OCI-LY1 (cell line): ENCODE data around the gene DOCK6.

Experiments used
- H2AFZ ChIP-seq: fragments of 200-600 bp; sonication (generic), shearing (Covaris generic); 2 replicates; pipeline ENCODE4 v1.6.0; 2014; ENCODE audit warnings: antibody characterized with exemption, mild to moderate bottlenecking, low read length
- H3F3A ChIP-seq: fragments of 200-600 bp; sonication (generic), shearing (Covaris generic); 2 replicates; pipeline ENCODE4 v1.6.0; 2014; ENCODE audit warnings: mild to moderate bottlenecking, antibody characterized with exemption, low read length, moderate library complexity; ENCODE audit not compliant: insufficient read depth
- H3K27ac ChIP-seq: fragments of 200-600 bp; sonication (generic); 2 replicates; pipeline ENCODE4 v1.5.1; 2014; ENCODE audit warnings: low read length, mixed run types, mild to moderate bottlenecking, low read depth; ENCODE audit not compliant: poor library complexity, severe bottlenecking
- H3K27me3 ChIP-seq: fragments of 200-600 bp; sonication (generic); 2 replicates; pipeline ENCODE4 v1.6.0; 2014; ENCODE audit warnings: antibody characterized with exemption, mild to moderate bottlenecking, low read length, moderate library complexity; ENCODE audit not compliant: insufficient read depth
- H3K36me3 ChIP-seq: fragments of 200-600 bp; sonication (generic); 2 replicates; pipeline ENCODE4 v1.6.1; 2014; ENCODE audit warnings: mild to moderate bottlenecking, antibody characterized with exemption, low read length, moderate library complexity, mixed read lengths; ENCODE audit not compliant: insufficient read depth
- H3K4me1 ChIP-seq: fragments of 200-600 bp; sonication (generic); 2 replicates; pipeline ENCODE4 v1.5.1; 2014; ENCODE audit warnings: mild to moderate bottlenecking, low read length, moderate library complexity; ENCODE audit not compliant: insufficient read depth, severe bottlenecking
- H3K4me2 ChIP-seq: fragments of 200-600 bp; sonication (generic), shearing (Covaris generic); 2 replicates; pipeline ENCODE4 v1.6.1; 2014; ENCODE audit warnings: low read length
- H3K4me3 ChIP-seq: fragments of 200-600 bp; sonication (generic); 2 replicates; pipeline ENCODE4 v1.5.1; 2014; ENCODE audit warnings: low read length, low read depth, mild to moderate bottlenecking, mixed read lengths; ENCODE audit not compliant: poor library complexity, severe bottlenecking
- H3K79me2 ChIP-seq: fragments of 200-600 bp; shearing (Covaris generic); 2 replicates; pipeline ENCODE4 v1.6.1; 2016; ENCODE audit warnings: mixed run types, low read length, mixed read lengths; ENCODE audit not compliant: insufficient read depth
- H3K9ac ChIP-seq: fragments of 200-600 bp; sonication (generic), shearing (Covaris generic); 2 replicates; pipeline ENCODE4 v1.6.1; 2014; ENCODE audit warnings: mild to moderate bottlenecking, low read length, mixed read lengths
- H3K9me2 ChIP-seq: fragments of 200-600 bp; sonication (generic), shearing (Covaris generic); 2 replicates; pipeline ENCODE4 v1.6.1; 2014; ENCODE audit warnings: low read depth, mild to moderate bottlenecking, low read length, mixed read lengths
- H3K9me3 ChIP-seq: fragments of 200-600 bp; shearing (Covaris generic); 2 replicates; pipeline ENCODE4 v1.6.1; 2014; ENCODE audit warnings: low read length, mixed read lengths
- H4K20me1 ChIP-seq: fragments of 200-600 bp; sonication (generic), shearing (Covaris generic); 2 replicates; pipeline ENCODE4 v1.6.0; 2016; ENCODE audit warnings: mild to moderate bottlenecking, low read length; ENCODE audit not compliant: insufficient read depth
- CTCF ChIP-seq: fragments of 200-600 bp; sonication (generic), shearing (Covaris generic); IDR thresholded peaks from 2 replicates; pipeline ENCODE4 v1.5.1; 2017; ENCODE audit warnings: mild to moderate bottlenecking, antibody characterized with exemption, low read length, moderate library complexity, mixed read lengths
- EZH2 ChIP-seq: fragments of 200-600 bp; sonication (generic), shearing (Covaris generic); IDR thresholded peaks from 2 replicates; pipeline ENCODE4 v1.8.0; 2017; ENCODE audit warnings: borderline replicate concordance, mixed run types, mild to moderate bottlenecking, antibody characterized with exemption, low read length, moderate library complexity, mixed read lengths

The DOCK6 gene

GRCh38 chr19:11296264-11296663, 33.9 kb upstream of the DOCK6 start:
- Histone ChIP-seq H3K9me2 (no peaks in the 10 kb centered on the region), H3K9me3 (no peaks in the 10 kb centered on the region), H3K9ac (no peak overlapping the region), H3K27ac (no peak overlapping the region), H3K36me3 (no peaks in the 10 kb centered on the region), H3K4me2 (no peak overlapping the region), H4K20me1 (no peaks in the 10 kb centered on the region), H2AFZ (no peak overlapping the region), H3K4me1 (peaks cover 5% of the 10 kb centered on the region), H3K27me3 (no peaks in the 10 kb centered on the region; the same call in 1 of the 2 replicates), H3K79me2 (no peaks in the 10 kb centered on the region), H3F3A (no peaks in the 10 kb centered on the region), H3K4me3 (no peak overlapping the region)
- no peak for TF ChIP-seq CTCF
- TF ChIP-seq EZH2, result no peak

GRCh38 chr19:11295665-11296245, 33.4 kb upstream of the DOCK6 start, which contains the start of gene TSPAN16:
TSS of gene TSPAN16 (plus strand) at chr19:11296160. CDS start at chr19:11296298, 138 bp downstream.
- no peak within 1 kb of the TSS for H3K4me2 ChIP-seq
- no peaks in the 10 kb centered on the region for H3K9me2 ChIP-seq
- no peaks in the 10 kb centered on the region for H3K36me3 ChIP-seq
- H4K20me1 ChIP-seq, result no peaks in the 10 kb centered on the region
- no peak for TF ChIP-seq EZH2
- TF ChIP-seq CTCF, result no peak
- no peak within 1 kb of the TSS for H3K4me3 ChIP-seq
- H2AFZ ChIP-seq, result no peak within 1 kb of the TSS
- no peaks in the 10 kb centered on the region for H3K79me2 ChIP-seq
- no peaks in the 10 kb centered on the region; the same call in 1 of the 2 replicates for H3K27me3 ChIP-seq
- no peak within 1 kb of the TSS for H3K27ac ChIP-seq
- H3K9ac ChIP-seq, result no peak within 1 kb of the TSS
- peaks cover 5% of the 10 kb centered on the region for H3K4me1 ChIP-seq
- no peaks in the 10 kb centered on the region for H3F3A ChIP-seq
- no peaks in the 10 kb centered on the region for H3K9me3 ChIP-seq

GRCh38 chr19:11295180-11295579, 32.9 kb upstream of the DOCK6 start:
- no peak overlapping the region for H3K4me3 ChIP-seq
- no peaks in the 10 kb centered on the region for H3K9me2 ChIP-seq
- H3K79me2 ChIP-seq, result no peaks in the 10 kb centered on the region
- H3K9me3 ChIP-seq, result no peaks in the 10 kb centered on the region
- H3K4me1 ChIP-seq, result peaks cover 5% of the 10 kb centered on the region
- H3F3A ChIP-seq, result no peaks in the 10 kb centered on the region
- H3K9ac ChIP-seq, result no peak overlapping the region
- H3K27ac ChIP-seq, result no peak overlapping the region
- no peaks in the 10 kb centered on the region for H4K20me1 ChIP-seq
- no peaks in the 10 kb centered on the region; the same call in 1 of the 2 replicates for H3K27me3 ChIP-seq
- TF ChIP-seq CTCF, result no peak
- TF ChIP-seq EZH2, result no peak
- no peaks in the 10 kb centered on the region for H3K36me3 ChIP-seq
- H2AFZ ChIP-seq, result no peak overlapping the region
- H3K4me2 ChIP-seq, result no peak overlapping the region
